ENCODE results near the gene TMEM59. TPM values are rescaled to one million over a fixed set of nuclear protein-coding genes. Genes with fewer than 3 reads are reported as not detected.
"Not testable (repeated sequence)": the region's sequence is repeated elsewhere in the genome, so short reads cannot be mapped to it uniquely, and the experiment has no call there.

Gene TMEM59
- total and polyA plus RNA-seq, 8 donors, result 235 to 468 (median 327) TPM

- peaks cover 0 to 5% of the 10 kb centered on the region in 2 donors for H3K36me3 ChIP-seq
- no peaks in the 10 kb centered on the region for H3K27me3 ChIP-seq
- H3K4me1 ChIP-seq, result peaks cover 15 to 42% of the 10 kb centered on the region in 2 donors
- intact Hi-C loops (cut with DNase I), result no loop called here
- DNase-seq (peak in 1 of 4 donors; percentile 2), ATAC-seq (no peak)
- no peaks in the 10 kb centered on the region for H3K9me3 ChIP-seq
- peak overlapping the region; percentile 75 to 97 for H3K4me3 ChIP-seq
- TF ChIP-seq, protein P1, sequence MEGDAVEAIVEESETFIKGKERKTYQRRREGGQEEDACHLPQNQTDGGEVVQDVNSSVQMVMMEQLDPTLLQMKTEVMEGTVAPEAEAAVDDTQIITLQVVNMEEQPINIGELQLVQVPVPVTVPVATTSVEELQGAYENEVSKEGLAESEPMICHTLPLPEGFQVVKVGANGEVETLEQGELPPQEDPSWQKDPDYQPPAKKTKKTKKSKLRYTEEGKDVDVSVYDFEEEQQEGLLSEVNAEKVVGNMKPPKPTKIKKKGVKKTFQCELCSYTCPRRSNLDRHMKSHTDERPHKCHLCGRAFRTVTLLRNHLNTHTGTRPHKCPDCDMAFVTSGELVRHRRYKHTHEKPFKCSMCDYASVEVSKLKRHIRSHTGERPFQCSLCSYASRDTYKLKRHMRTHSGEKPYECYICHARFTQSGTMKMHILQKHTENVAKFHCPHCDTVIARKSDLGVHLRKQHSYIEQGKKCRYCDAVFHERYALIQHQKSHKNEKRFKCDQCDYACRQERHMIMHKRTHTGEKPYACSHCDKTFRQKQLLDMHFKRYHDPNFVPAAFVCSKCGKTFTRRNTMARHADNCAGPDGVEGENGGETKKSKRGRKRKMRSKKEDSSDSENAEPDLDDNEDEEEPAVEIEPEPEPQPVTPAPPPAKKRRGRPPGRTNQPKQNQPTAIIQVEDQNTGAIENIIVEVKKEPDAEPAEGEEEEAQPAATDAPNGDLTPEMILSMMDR (IDR thresholded peaks at IDR 0.05), result no peak
- H3K27ac ChIP-seq, result peak overlapping the region in 1 of 2 donors; percentile 98
These were observed 1.4 kb upstream of the TMEM59 start for GRCh38 chr1:54054438-54054749.

- no peaks in the 10 kb centered on the region for H3K27me3 ChIP-seq
- TF ChIP-seq, protein P1 (IDR thresholded peaks at IDR 0.05), result no peak
- intact Hi-C loops (cut with DNase I), result no loop called here
- peak; percentile 5 for ATAC-seq
- H3K27ac ChIP-seq, result peak overlapping the region; percentile 96 to 98
- peak overlapping the region; percentile 75 to 97 for H3K4me3 ChIP-seq
- DNase-seq, result peak in 1 of 4 donors; percentile 40
- H3K9me3 ChIP-seq, result no peaks in the 10 kb centered on the region
- peaks cover 0 to 5% of the 10 kb centered on the region in 2 donors for H3K36me3 ChIP-seq
- H3K4me1 ChIP-seq, result peaks cover 15 to 47% of the 10 kb centered on the region in 2 donors
These were observed 887 bp upstream of the TMEM59 start for GRCh38 chr1:54053745-54054437.

DNA sequence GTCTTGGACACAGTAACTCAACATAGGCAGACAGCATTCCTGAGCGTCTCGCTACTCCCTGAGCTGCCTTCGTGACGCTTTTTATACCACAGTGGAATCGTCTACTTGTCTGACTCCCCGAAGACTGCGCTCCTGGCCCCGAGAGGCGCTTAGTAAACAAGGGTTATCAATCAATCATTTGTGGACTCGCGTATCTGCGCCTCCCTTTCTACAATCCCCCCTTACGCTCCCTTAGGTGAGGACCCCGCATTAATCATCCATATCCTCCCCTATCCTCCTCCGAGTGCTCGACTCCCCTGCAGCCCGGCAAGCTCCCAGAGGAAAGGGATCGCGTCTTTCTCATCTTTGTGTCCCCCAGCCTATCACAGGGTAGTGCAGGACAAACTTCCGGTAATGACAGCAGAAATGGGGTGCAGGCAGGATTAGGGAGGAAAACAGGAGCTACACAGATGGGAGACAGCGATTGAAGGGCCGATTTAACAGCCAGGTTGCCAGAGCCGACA is 522 bp downstream of the TMEM59 start:
- peak overlapping the region; percentile 96 to 98 for H3K27ac ChIP-seq

DNA sequence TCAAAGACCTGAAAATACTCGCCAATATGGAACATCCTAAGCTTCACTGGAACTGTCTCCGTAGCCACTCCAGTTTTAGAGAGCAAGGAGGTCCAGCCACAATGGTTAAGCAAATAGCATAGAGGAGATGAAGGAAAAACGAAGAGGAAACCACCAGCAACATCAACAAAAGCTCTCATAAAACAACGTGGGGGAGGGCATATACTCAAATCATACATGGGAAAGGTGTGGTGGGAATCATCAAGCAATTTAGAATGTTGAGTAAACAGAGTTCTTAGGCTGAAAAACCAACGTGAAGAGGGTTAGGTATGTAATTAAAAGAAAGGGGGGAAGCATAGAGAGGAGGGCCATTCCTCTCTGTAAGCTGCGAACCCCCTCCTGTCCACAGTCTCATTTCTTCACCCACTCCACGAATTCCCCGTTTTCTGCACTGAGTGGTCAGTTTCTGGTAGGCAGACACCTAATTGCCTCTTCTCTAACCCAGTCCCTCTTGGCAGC is 1.0 kb downstream of the TMEM59 start:
- intact Hi-C loops (cut with DNase I), result no loop called here
- Histone ChIP-seq H3K9me3 (no peaks in the 10 kb centered on the region), H3K4me3 (peak overlapping the region; percentile 75 to 97), H3K36me3 (no peaks in the 10 kb centered on the region), H3K4me1 (peaks cover 20 to 66% of the 10 kb centered on the region in 2 donors), H3K27me3 (no peaks in the 10 kb centered on the region), H3K27ac (peak overlapping the region; percentile 96 to 98)
- TF ChIP-seq, protein P1 (IDR thresholded peaks at IDR 0.05), result no peak
- DNase-seq (peak in 1 of 4 donors; percentile 7), ATAC-seq (no peak)

More for the DNA sequence above, 522 bp downstream of the TMEM59 start:
- Histone ChIP-seq H3K36me3 (no peaks in the 10 kb centered on the region), H3K4me1 (peaks cover 20 to 61% of the 10 kb centered on the region in 2 donors), H3K4me3 (peak overlapping the region; percentile 75 to 97), H3K27me3 (no peaks in the 10 kb centered on the region), H3K9me3 (no peaks in the 10 kb centered on the region)
- TF ChIP-seq, protein P1 (IDR thresholded peaks at IDR 0.05), result no peak
- DNase-seq, result peak in 3 of 4 donors; percentile 39 to 61 (median 49)
- intact Hi-C loops (cut with DNase I), result no loop called here
- ATAC-seq, result peak; percentile 44

DNA sequence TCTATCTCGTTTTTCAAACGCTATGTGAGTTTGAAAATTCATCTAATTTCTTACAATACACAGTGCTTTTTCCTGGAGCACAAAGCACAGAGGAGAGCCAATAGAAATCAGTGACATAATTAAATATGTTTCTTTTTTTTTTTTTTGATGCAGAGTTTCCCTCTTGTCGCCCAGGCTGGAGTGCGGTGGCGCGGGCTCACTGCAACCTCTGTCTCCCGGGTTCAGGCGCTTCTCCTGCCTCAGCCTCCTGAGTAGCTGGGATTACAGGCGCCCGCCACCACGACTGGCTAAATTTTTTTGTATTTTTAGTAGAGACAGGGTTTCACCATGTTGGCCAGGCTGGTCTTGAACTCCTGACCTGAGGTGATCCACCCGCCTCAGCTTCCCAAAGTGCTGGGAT is 2.6 kb downstream of the TMEM59 start:
- H3K27me3 ChIP-seq; H3K27ac ChIP-seq; H3K36me3 ChIP-seq; DNase-seq; intact Hi-C loops (cut with DNase I); H3K9me3 ChIP-seq; ATAC-seq; H3K4me3 ChIP-seq: not testable (repeated sequence)
- H3K4me1 ChIP-seq, result peaks cover 20 to 73% of the 10 kb centered on the region in 2 donors

Data from left lung (tissue), 10 donors.